Colon (tissue), 2 donors: Measurements from ENCODE around the gene RANBP17.
"Not testable (repeated sequence)": the region's sequence is repeated elsewhere in the genome, so short reads cannot be mapped to it uniquely, and the experiment has no call there.

ENCODE experiments used
- FAIRE-seq: peaks from 2 replicates; lab custom pipeline; 2012; peaks lifted over from hg19 to GRCh38; lab: Jason Lieb, UNC
- donor health status: control.
- donor health status: control.

RANBP17 gene

DNA sequence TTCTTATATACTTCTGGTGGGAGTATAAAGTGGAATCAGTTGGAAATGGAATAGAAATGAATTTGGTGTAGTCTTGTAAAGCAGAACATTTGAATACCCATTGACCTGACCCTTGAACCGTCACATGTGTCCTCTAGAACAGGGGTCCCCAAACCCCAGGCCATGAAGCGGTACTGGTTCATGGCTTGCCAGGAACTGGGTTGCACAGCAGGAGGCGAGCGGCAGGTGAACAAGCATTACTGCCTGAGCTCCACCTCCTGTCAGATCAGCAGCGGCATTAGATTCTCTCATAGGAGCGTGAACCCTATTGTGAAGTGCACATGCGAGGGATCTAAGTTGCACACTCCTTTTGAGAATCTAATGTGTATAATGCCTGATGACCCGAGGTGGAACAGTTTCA, 80.0 kb downstream of the RANBP17 start:
- FAIRE-seq = no peak

DNA sequence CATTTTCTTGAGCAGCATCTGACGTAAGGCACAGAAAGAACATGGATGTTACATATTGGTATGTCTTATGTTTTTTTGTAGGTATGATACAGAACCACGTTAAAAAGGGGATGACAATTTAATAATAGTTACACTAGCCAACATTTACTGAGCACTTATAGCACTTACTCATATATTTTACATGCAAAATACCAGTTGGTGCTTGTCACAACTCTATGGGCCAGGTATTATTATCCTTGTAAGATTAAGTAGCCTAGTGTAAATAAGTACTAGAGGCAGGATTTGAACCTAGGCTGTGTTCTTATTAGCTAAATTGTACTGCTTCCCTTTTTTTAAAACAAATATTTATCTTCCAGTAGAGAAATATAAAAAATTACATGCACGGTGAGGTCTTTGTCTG, 83.5 kb downstream of the RANBP17 start:
- no peak for FAIRE-seq

DNA sequence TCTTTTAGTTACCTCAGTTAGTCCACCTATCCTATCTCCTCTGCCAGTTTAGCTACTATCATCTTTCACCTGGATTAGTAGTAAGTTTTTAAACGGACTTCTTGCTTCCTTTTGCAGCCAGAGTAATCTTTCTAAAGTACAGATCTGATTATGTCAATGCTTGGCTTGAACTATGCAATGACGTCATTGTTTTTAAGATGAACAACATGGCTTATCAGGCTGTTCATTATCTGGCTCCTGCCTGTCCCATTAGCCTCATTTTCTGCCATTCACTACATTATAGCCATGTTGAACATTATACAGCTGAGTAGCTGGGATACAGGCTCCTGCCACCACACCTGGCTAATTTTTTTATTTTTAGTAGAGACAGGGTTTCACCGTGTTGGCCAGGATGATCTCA, 98.7 kb downstream of the RANBP17 start:
- no peak for FAIRE-seq

DNA sequence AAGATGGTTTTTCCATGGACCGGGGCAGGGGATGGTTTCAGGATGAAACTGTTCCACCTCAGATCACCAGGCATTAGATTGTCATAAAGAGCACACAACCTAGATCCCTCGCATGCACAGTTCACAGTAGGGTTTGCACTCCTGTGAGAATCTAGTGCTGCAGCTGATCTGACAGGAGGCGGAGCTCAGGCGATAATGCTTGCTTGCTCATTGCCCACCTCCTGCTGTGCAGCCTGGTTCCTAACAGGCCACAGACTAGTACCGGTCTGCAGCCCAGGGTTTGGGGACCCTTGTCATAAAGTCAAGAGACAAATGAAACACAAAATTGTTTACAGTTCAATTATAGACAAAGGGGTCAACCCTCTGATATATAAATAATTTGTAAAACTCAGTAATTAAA, 101.7 kb downstream of the RANBP17 start:
- no peak for FAIRE-seq

DNA sequence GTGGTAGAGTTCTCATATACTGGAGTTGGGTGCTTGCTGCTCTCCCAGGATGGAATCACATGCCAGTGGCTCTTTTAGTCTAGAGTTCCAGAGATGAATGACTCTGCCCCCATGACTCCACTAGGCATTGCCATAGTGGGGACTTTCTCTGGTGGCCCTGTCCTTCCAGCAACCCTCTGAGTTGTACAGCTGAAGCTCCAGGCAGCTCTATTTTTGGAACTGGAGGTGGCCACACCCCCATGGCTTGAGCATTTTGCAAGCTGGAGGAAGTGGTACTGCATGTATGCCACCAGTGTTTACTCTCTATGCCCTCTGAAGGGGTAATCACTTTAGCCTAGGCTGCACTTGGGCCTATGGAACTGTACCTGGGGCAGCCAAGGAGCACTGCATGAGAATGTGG, 112.6 kb downstream of the RANBP17 start:
- FAIRE-seq = no peak

DNA sequence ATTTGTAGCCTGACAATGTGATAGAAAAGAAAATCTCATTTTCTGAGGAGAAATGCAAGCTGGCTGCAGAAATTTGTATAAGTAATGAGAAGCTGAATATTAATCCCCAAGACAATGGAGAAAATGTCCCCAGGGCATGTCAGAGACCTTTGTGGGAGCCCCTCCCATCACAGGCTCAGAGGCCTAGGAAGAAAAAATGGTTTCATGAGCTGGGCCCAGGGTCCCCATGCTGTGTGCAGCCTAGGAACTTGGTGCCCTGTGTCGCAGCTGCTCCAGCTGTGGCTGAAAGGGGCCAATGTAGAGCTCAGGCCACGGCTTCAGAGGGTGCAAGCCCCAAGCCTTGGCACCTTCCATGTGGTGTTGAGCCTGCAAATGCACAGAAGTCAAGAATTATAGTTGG, 118.4 kb downstream of the RANBP17 start:
- not testable (repeated sequence) for FAIRE-seq

DNA sequence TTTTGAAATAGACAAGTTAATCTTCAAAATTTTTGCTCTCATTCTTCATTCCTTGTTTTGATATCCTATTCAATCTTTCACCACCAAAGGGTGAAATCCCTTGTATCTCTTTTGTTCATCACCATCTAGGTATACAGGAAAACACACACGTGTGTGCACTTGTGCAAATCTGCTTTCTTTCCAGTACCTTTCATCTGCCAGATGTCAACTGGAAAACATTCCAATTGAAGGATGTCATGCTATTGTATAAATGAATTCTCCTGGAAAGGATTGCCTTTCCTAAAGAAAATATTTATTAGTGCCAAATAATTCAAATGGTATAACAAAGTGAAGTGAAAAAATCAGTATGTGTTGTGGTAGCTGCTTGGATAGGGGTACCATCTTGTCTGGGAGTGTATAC, 123.7 kb downstream of the RANBP17 start:
- no peak for FAIRE-seq

DNA sequence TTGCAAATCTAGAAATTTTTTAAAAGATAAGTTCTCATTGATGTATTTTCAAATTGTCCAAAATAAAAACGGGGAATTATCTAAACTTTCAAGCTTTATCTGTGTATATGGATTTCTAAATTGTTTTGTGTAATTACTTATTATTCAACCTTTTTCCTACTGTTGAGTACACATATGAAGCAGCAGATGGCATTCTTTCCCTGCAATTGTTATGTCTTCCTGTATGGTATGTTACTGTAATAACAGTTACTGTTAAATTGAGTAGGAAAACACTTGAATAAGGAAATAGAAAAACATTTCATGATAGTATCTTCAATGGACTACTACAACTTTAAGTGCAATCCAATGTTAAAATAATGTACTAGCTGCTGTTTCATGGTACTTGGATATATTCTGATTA, 124.8 kb downstream of the RANBP17 start:
- FAIRE-seq = no peak

DNA sequence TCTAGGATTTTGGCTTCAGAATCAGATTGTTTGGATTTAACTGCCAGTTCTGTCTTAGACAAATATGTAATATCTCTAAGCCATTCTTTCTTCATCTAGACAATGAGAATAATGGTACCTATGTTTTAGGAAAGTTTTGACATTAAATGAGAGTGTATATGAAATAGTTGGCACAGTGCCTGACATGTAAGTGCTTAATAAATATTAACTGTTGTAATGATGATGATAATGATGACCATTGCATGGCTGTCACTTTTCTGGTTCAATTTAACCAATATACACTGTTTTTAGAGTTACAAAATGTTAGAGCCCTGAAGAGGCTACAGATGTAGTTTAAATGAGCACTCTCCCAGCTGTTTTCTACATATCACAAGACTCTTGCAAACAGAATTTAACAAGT, 131.7 kb downstream of the RANBP17 start:
- no peak for FAIRE-seq

DNA sequence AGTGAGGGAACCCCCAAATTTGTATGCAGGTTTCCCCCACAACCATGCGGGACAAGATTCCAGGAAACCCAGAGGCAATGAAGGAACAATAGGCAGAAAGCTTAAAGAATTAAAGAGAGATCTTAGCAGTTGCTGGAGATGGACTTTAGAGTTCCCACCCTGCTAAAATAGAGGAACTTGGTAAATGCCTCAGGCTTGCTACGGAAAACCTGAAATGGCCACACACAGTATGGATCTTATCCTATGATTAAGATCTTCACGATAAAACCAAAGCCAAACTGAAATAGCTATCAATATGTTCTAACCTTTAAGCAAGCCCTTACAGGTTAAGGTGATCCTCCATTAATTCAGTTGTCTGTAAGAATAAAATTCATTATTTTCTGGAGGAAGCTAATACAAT, 148.3 kb downstream of the RANBP17 start:
- FAIRE-seq = no peak

DNA sequence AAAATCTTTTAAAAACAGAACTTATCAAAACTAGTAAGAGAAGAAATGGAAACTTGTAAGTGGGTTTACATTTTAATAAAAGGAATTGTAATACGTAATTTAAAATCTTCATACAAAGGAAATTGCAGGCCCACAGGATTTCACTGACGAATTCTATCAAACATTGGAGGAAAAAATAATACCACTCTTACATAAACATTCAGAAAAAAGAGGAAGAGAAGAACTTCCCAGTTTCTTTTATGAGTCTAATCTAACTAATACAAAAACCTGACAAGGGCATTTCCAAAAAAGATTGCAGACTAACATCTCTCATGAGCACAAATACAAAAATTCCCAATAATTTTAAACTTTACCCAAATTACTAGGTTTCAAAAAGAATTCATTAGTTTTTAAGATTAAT, 149.0 kb downstream of the RANBP17 start:
- FAIRE-seq = no peak

DNA sequence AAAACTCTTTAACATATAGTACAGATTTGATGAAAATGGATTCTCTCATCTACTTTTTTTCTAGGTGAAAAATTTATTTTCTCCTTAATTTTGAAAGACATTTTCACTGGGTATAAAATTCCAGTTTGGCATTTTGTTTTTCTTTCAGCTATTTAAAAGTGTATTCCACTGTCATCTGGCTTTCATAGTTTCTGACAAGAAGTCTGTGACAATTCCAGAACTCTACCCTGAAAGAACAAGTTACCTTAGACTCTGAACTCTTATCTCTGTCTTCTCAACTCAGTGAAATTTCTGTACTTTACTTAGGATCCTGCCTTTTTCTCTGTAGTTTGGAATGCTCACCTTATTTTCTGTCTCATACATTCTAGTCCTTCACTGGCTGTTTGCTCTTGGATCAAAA, 161.7 kb downstream of the RANBP17 start:
- no peak for FAIRE-seq

DNA sequence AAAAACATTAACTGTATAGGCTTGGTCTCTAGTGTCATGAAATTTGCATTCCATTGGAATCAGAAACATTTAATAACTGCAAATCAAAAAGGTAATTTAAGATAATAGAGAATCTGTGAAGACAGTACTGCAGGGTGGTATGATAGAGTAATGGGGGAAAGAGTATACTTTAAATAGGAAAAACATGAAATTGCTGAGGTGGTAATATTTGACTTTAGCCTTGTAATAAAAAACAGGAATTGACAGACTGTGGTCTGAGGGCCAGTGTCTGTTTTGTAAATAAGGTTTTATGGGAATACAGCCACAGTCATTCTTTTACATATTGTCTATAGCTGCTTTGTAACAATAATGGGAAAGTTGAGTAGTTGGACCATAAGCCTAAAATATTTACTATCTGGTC, 162.3 kb downstream of the RANBP17 start:
- FAIRE-seq = no peak

DNA sequence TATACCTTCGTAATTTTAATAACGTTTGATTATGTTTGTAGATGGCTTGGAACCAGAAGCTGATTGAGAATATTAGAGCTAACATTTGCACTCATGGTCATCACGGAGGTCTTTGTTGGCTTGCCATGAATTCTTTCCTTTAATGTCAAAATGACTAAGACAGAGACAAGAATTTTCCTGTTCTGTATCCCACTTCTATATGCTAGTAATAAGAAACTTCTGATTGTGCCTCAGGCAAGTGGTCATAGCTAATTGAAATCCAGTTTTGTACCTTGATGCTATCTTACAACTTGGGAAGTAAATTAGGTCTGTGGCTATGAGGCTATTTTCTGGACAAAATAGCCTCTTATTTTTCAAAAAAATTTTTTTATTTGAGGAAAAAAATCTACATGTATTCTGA, 167.6 kb downstream of the RANBP17 start:
- no peak for FAIRE-seq

DNA sequence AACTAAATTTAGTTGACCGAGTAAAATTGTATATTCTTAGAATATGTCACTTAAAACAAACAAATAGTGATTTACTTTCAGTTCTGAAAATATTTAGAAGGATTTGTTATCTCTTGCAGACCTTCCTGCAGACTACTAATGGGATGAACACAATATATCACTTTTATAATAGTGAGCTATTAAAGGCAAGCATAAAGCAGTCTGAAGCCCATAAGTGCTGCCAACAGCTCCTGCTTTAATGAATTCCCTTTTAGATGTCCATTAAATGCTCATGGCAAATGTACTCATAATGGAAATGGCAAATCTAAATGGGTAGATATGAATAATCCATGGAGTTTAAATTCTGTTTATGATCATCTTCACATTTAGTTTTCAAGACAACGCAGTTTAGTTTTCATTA, 170.2 kb downstream of the RANBP17 start:
- FAIRE-seq = no peak

DNA sequence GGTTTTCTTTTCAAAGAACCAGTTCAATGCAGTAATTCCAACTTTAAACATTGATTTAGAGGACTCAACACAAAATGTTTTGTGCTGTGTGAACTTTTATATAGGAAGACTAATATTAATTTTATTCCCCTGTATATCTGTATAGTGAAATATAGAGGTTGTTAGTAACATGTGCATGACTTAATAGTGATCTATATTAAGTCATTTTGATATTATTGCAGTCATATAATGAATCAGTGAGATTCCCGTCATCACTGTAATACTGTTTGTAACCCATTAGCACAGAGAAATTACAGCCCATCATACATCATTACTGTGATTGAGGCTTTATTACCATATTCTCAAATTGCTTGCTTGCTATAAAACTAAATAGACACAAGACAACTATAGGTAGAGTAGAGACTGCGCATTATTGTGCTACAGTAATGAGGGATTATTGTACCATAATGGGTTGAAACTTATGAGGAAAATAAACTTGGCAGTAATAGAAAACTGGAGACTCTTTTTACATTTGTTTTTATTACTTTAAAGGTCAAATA, 170.7 kb downstream of the RANBP17 start:
- no peak for FAIRE-seq

DNA sequence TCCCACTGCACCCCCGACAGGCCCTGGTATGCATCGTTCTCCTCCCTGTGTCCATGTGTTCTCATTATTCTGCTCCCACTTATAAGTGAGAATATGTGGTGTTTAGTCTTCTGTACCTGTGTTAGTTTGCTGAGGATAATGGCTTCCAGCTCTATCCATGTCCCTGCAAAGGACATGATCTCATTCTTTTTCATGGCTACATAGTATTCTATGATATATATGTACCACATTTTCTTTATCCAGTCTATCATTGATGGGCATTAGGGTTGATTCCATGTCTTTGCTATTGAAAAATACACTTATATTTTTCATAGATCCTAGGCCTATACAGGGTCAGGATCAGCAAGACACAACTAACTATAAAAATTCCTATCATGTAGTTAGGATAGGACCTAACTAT, 180.1 kb downstream of the RANBP17 start:
- FAIRE-seq = not testable (repeated sequence)

DNA sequence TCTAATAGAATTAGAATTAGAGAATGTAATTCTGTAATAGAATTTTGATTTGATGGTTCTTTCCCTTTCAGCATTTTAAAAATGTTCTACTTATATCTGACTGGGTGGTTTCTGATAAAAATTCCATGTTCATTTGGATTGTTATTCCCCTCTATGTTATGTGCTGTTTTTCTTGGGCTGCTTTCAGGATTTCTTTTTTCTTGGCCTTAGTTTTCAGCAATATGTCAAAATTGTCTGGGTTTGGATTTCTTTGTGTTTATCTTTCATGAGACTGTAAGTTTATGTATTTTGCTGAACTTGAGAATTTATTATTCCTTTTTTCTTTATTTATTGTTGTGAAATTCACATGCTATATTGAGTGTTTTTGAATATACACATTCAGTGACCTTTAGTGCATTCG, 189.1 kb downstream of the RANBP17 start:
- FAIRE-seq = no peak

DNA sequence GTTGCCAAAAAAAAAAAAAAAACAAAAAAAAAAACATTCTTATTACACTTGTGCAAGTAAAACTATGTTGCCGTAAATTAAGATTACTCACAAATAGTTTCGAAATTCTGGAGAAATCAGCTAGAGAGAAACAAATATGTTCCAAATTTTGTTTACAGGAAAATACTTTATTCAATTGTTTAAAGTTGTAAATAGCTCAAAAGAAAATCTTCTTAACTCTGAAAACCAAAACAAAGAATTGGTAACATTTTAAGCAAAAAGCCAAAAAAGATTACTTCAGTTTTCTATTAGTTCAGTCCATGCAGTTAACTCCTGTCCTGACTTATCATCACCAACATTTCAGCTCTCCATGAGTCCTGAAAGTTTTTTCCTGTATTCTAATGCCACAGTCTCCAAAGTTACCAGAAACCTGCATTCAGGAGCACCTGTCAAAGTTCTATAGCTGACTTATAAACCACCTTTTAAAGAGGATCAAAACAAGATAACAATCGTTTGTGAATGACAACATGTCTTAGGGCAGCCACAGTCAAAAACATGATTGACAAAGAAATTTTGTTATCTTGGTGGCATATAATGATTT, 194.1 kb downstream of the RANBP17 start:
- no peak for FAIRE-seq

DNA sequence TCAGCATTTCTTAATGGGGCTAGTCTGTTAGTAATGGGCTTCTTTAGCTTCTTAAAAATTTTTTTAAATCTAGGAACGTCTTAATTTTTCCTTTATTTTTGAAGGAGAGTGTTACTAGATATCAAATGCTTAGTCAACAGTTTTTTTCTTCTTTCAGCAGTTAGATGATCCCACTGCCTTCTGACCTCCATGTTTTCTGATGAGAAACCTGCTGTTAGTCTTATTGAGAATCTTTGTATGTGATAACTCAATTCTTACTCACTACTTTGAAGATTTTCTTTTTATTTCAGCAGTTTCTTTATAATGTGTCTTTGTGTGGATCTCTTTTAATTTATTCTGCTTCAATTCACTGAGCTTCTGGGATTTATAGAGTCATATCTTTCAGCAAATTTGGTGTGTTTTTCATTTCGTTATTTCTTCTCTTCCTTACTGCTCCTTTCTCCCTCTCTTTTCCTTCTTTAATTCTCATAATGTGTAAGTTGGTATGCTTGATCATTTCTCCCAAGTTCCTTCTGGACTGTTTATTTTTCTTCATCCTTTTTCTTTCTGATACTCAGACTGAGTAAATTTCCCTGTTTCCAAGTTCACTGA, 205.8 kb downstream of the RANBP17 start:
- no peak for FAIRE-seq

DNA sequence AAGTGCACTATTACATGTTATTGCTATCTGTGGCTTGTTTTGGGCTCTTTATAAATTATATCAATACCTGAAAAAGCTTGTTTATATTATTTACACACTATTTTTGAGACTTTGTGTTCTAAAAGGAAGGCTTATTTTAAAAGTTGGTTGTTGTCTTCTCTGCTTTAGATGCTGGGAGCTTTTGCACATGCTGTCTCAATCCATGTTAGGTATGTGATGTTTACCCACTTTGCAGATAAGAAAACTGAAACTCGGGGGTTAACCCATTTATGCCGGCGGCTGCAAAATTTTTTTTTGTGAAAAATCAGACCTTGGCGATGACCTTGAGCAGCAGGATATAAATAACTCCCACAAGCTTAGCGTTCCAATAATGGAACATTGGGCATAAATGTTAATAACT, 212.9 kb downstream of the RANBP17 start:
- FAIRE-seq = no peak

DNA sequence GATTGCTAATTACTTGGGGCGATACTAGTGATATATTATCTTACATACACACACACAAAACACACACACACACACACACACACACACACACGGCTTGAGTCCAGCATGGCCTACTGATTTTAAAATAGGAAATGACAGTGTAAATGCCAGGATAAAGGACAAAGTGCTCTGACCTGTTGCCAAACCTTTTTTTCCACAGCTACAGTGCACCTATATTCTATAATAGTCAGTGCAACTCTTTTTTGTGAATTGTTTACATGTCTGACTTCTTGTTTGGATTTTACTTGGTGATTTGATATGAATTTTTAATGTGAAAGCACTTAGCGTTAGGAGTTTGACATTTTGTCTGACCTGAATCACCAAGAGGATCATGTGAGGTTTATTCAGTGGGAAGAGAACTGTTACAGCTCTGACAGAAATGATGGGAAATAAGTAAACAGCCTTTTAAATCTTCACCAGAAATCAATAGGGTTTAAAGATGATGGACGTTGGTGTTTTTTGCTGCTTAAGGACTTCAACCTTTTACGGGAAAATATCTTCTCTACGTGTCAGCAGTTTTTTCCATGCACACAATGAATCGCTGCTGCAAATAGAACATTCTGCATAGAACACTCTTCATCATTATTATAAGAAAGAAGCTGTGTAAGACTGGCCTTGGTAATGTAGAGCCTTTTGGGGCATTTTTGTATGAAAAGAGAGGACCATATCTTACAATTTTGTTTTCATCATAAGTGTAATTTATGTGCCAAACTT, 218.5 kb downstream of the RANBP17 start:
- FAIRE-seq = no peak

DNA sequence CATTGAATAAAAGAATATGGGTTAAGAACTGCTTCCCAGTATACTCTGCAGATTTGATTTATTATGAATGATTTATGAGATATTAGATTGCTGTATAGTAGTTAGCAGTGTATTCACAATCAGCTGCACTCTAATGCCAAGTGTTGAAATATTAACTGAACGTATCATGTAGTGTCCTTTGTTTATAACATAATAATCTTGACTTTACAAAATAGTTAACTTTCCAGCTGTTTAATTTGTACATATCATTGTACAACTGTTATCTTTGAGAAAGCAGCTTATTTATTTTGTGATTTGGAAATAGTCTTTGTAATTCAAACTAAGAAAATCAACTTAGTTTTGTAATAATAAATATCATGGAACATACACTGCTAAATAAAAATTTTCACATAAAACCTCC, 219.5 kb downstream of the RANBP17 start:
- FAIRE-seq = no peak

DNA sequence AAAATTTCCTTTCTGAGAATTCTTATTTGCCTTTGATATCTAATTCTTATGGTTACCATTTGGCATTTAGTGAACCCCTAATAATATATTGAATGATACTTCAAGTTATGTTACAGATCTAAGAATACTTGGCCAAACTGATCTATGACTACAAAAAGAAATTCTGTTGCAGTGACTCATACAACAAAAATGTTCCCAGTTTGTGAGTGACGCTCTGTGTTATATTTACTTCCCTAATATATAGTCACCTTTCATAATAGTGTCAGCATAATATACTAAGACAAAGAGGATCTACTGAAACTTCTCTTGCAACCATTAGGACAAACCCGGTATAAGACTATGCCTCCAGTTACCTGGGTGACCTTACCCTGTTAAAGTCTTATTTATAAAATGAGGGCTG, 230.4 kb downstream of the RANBP17 start:
- FAIRE-seq = no peak
